NT2/D1 (cell line): ENCODE data around the gene BEGAIN.
A peak's percentile ranks its signal among the peaks of the same experiment; 100 is the strongest.

Source experiments
- DNase-seq: peaks from one replicate; pipeline ENCODE4 v3.0.0-alpha.2; 2011; ENCODE audit warnings: low read depth, low spot score
- H3K27me3 ChIP-seq: 2 replicates; pipeline ENCODE4 v1.6.0; 2011; ENCODE audit warnings: mild to moderate bottlenecking; ENCODE audit not compliant: insufficient read length, insufficient read depth
- H3K36me3 ChIP-seq: 2 replicates; pipeline ENCODE4 v1.6.1; 2011; ENCODE audit warnings: mild to moderate bottlenecking, low read length, mixed read lengths; ENCODE audit not compliant: insufficient read depth, insufficient read length
- H3K4me1 ChIP-seq: 2 replicates; pipeline ENCODE4 v1.5.1; 2011; ENCODE audit not compliant: insufficient read depth, insufficient read length
- H3K4me3 ChIP-seq: 2 replicates; pipeline ENCODE4 v1.5.1; 2011; ENCODE audit warnings: low read depth; ENCODE audit not compliant: insufficient read length
- H3K9ac ChIP-seq: 2 replicates; pipeline ENCODE4 v1.6.0; 2011; ENCODE audit warnings: low read depth; ENCODE audit not compliant: insufficient read length
- H3K9me3 ChIP-seq: 2 replicates; pipeline ENCODE4 v1.5.1; 2011; ENCODE audit warnings: mild to moderate bottlenecking, low read length; ENCODE audit not compliant: insufficient read depth
- SUZ12 ChIP-seq: IDR thresholded peaks from 2 replicates; pipeline ENCODE4 v1.6.1; 2011; ENCODE audit not compliant: insufficient read length, insufficient read depth; ENCODE audit errors: extremely low read depth
- YY1 ChIP-seq: IDR thresholded peaks from 2 replicates; pipeline ENCODE4 v1.6.1; 2011; ENCODE audit not compliant: insufficient read length, insufficient read depth
- ZNF274 ChIP-seq: IDR thresholded peaks from 2 replicates; pipeline ENCODE4 v1.6.1; 2011; ENCODE audit warnings: mild to moderate bottlenecking, low read depth, low read length

Gene BEGAIN

GRCh38 chr14:100588671-100589070, 1.5 kb upstream of the BEGAIN start:
- Histone ChIP-seq H3K9me3 (no peaks in the 10 kb centered on the region), H3K4me1 (peaks cover 9% of the 10 kb centered on the region), H3K27me3 (peaks cover 49% of the 10 kb centered on the region), H3K9ac (peak overlapping the region; percentile 5), H3K4me3 (no peak overlapping the region), H3K36me3 (no peaks in the 10 kb centered on the region)
- no peak for DNase-seq
- no peak for TF ChIP-seq ZNF274
- no peak for TF ChIP-seq YY1
- TF ChIP-seq SUZ12, result no peak

- no peak overlapping the region for H3K4me3 ChIP-seq
- H3K4me1 ChIP-seq, result peaks cover 9% of the 10 kb centered on the region
- no peak for DNase-seq
- peak overlapping the region; percentile 32 for H3K9ac ChIP-seq
- peaks cover 54% of the 10 kb centered on the region for H3K27me3 ChIP-seq
- no peaks in the 10 kb centered on the region for H3K36me3 ChIP-seq
- no peak for TF ChIP-seq YY1
- no peak for TF ChIP-seq ZNF274
- TF ChIP-seq SUZ12, result no peak
- no peaks in the 10 kb centered on the region for H3K9me3 ChIP-seq
Observed at GRCh38 chr14:100587763-100588411, 670 bp upstream of the BEGAIN start.

GRCh38 chr14:100586403-100587085, 673 bp downstream of the BEGAIN start:
- Histone ChIP-seq H3K36me3 (no peaks in the 10 kb centered on the region), H3K9ac (peak overlapping the region; percentile 71), H3K9me3 (no peaks in the 10 kb centered on the region), H3K27me3 (peaks cover 54% of the 10 kb centered on the region), H3K4me1 (peaks cover 9% of the 10 kb centered on the region), H3K4me3 (peak overlapping the region; percentile 47)
- DNase-seq, result no peak
- TF ChIP-seq SUZ12 (no peak), YY1 (no peak), ZNF274 (no peak)

GRCh38 chr14:100586153-100586402, 1.1 kb downstream of the BEGAIN start:
- Histone ChIP-seq H3K36me3 (no peaks in the 10 kb centered on the region), H3K9ac (peak overlapping the region; percentile 71), H3K27me3 (peaks cover 54% of the 10 kb centered on the region), H3K9me3 (no peaks in the 10 kb centered on the region), H3K4me3 (peak overlapping the region; percentile 47), H3K4me1 (peaks cover 9% of the 10 kb centered on the region)
- DNase-seq, result no peak
- TF ChIP-seq SUZ12 (no peak), ZNF274 (no peak), YY1 (no peak)

GRCh38 chr14:100585448-100586152, 1.6 kb downstream of the BEGAIN start:
- H3K4me3 ChIP-seq, result no peak overlapping the region
- no peak for DNase-seq
- H3K36me3 ChIP-seq, result no peaks in the 10 kb centered on the region
- H3K9me3 ChIP-seq, result no peaks in the 10 kb centered on the region
- peaks cover 9% of the 10 kb centered on the region for H3K4me1 ChIP-seq
- TF ChIP-seq YY1 (no peak), ZNF274 (no peak), SUZ12 (no peak)
- H3K9ac ChIP-seq, result no peak overlapping the region
- peaks cover 54% of the 10 kb centered on the region for H3K27me3 ChIP-seq

GRCh38 chr14:100584056-100585031, 2.9 kb downstream of the BEGAIN start:
- Histone ChIP-seq H3K9ac (no peak overlapping the region), H3K36me3 (no peaks in the 10 kb centered on the region), H3K27me3 (peaks cover 47% of the 10 kb centered on the region), H3K4me1 (peaks cover 9% of the 10 kb centered on the region), H3K4me3 (no peak overlapping the region), H3K9me3 (no peaks in the 10 kb centered on the region)
- TF ChIP-seq ZNF274 (no peak), YY1 (no peak), SUZ12 (no peak)
- no peak for DNase-seq
